Measurements from ENCODE around the gene TRIM21.
"Not testable (repeated sequence)": the region's sequence is repeated elsewhere in the genome, so short reads cannot be mapped to it uniquely, and the experiment has no call there.

TRIM21 gene

GRCh38 chr11:4393209-4393857 is at the start of gene TRIM21:
Gene TRIM21 (minus strand): TSS chr11:4393702. CDS start chr11:4390409, 3,293 bp downstream.
- peak; percentile 78 to 89 for DNase-seq (ENCODE audit: low read depth in 1 of 2, low spot score in 1 of 2)

- no peak for DNase-seq (ENCODE audit: low read depth in 1 of 2, low spot score in 1 of 2)
These were observed 48.0 kb upstream of the TRIM21 start for GRCh38 chr11:4441515-4441914.

GRCh38 chr11:4436411-4436810 is 42.9 kb upstream of the TRIM21 start:
- no peak for DNase-seq (ENCODE audit: low read depth in 1 of 2, low spot score in 1 of 2)

- DNase-seq (ENCODE audit: low read depth in 1 of 2, low spot score in 1 of 2) = no peak
These were observed 40.4 kb upstream of the TRIM21 start for GRCh38 chr11:4433856-4434255.

- DNase-seq (ENCODE audit: low read depth in 1 of 2, low spot score in 1 of 2) = no peak
These were observed 36.5 kb upstream of the TRIM21 start for GRCh38 chr11:4430051-4430450.

GRCh38 chr11:4418403-4418802 is 24.9 kb upstream of the TRIM21 start:
- no peak for DNase-seq (ENCODE audit: low read depth in 1 of 2, low spot score in 1 of 2)

- DNase-seq (ENCODE audit: low read depth in 1 of 2, low spot score in 1 of 2) = no peak
These were observed 23.3 kb upstream of the TRIM21 start for GRCh38 chr11:4416816-4417215.

GRCh38 chr11:4416306-4416705 is 22.8 kb upstream of the TRIM21 start:
- DNase-seq (ENCODE audit: low read depth in 1 of 2, low spot score in 1 of 2) = no peak

GRCh38 chr11:4406206-4406605 is 12.7 kb upstream of the TRIM21 start:
- DNase-seq (ENCODE audit: low read depth in 1 of 2, low spot score in 1 of 2) = not testable (repeated sequence)

GRCh38 chr11:4393858-4394223 is 339 bp upstream of the TRIM21 start:
- no peak for DNase-seq (ENCODE audit: low read depth in 1 of 2, low spot score in 1 of 2)

- no peak for DNase-seq (ENCODE audit: low read depth in 1 of 2, low spot score in 1 of 2)
These were observed 5.3 kb downstream of the TRIM21 start for GRCh38 chr11:4388221-4388620.

- DNase-seq (ENCODE audit: low read depth in 1 of 2, low spot score in 1 of 2) = no peak
These were observed 7.3 kb downstream of the TRIM21 start for GRCh38 chr11:4385978-4386740.

- no peak for DNase-seq (ENCODE audit: low read depth in 1 of 2, low spot score in 1 of 2)
These were observed 11.6 kb downstream of the TRIM21 start for GRCh38 chr11:4381901-4382300.

- no peak for DNase-seq (ENCODE audit: low read depth in 1 of 2, low spot score in 1 of 2)
These were observed 17.9 kb downstream of the TRIM21 start for GRCh38 chr11:4375431-4376140.

GRCh38 chr11:4370166-4370565 is 23.3 kb downstream of the TRIM21 start:
- DNase-seq (ENCODE audit: low read depth in 1 of 2, low spot score in 1 of 2) = no peak

GRCh38 chr11:4368286-4368685 is 25.2 kb downstream of the TRIM21 start, which contains the start of gene OR52B4:
Gene OR52B4 (minus strand): TSS chr11:4368386. CDS start chr11:4368295, 91 bp downstream.
- DNase-seq (ENCODE audit: low read depth in 1 of 2, low spot score in 1 of 2) = no peak

GRCh38 chr11:4348142-4348541 is 45.4 kb downstream of the TRIM21 start:
- DNase-seq (ENCODE audit: low read depth in 1 of 2, low spot score in 1 of 2) = not testable (repeated sequence)

GRCh38 chr11:4345366-4345765 is 48.1 kb downstream of the TRIM21 start:
- DNase-seq (ENCODE audit: low read depth in 1 of 2, low spot score in 1 of 2) = not testable (repeated sequence)

Data from activated CD4-positive, alpha-beta T cell treated with anti-CD3 and anti-CD28 coated beads, Interleukin-2, amount 50 U/mL, for 24 hours (primary cell).